C4-2B (cell line): Measurements from ENCODE around the gene SPAG17.
A peak's percentile ranks its signal among the peaks of the same experiment; 100 is the strongest.

Source experiments
- H3K27ac ChIP-seq: fragments of 450-650 bp; 2 replicates; pipeline ENCODE4 v1.5.1; 2017
- CTCF ChIP-seq: fragments of 450-650 bp; conservative IDR thresholded peaks from 2 replicates; pipeline ENCODE4 v1.5.1; 2017; ENCODE audit warnings: mild to moderate bottlenecking
- ZFX ChIP-seq: fragments of 450-650 bp; IDR thresholded peaks from 2 replicates; pipeline ENCODE4 v1.6.1; 2017

Gene SPAG17

GRCh38 chr1:118185084-118185832 lies at the start of gene SPAG17:
Gene SPAG17, minus strand, starts transcription at chr1:118185228. Its CDS starts 71 bp downstream, at chr1:118185157.
- TF ChIP-seq ZFX (no peak), CTCF (no peak)
- H3K27ac ChIP-seq = no peak within 1 kb of the TSS

GRCh38 chr1:118225471-118225870 lies 40.4 kb upstream of the SPAG17 start:
- TF ChIP-seq CTCF (no peak), ZFX (no peak)
- no peak overlapping the region for H3K27ac ChIP-seq

- TF ChIP-seq CTCF (peak; percentile 59), ZFX (no peak)
- no peak overlapping the region for H3K27ac ChIP-seq
Observed at GRCh38 chr1:118223426-118223825, 38.4 kb upstream of the SPAG17 start.

- H3K27ac ChIP-seq = no peak overlapping the region
- TF ChIP-seq ZFX (no peak), CTCF (no peak)
Observed at GRCh38 chr1:118219438-118219837, 34.4 kb upstream of the SPAG17 start.

GRCh38 chr1:118217141-118217838 lies 32.3 kb upstream of the SPAG17 start:
- no peak overlapping the region for H3K27ac ChIP-seq
- no peak for TF ChIP-seq CTCF
- no peak for TF ChIP-seq ZFX

GRCh38 chr1:118214866-118215265 lies 29.8 kb upstream of the SPAG17 start:
- no peak overlapping the region for H3K27ac ChIP-seq
- no peak for TF ChIP-seq CTCF
- no peak for TF ChIP-seq ZFX

GRCh38 chr1:118210723-118211110 lies 25.7 kb upstream of the SPAG17 start:
- TF ChIP-seq ZFX = no peak
- TF ChIP-seq CTCF = no peak
- no peak overlapping the region for H3K27ac ChIP-seq
